Body of pancreas (tissue), 4 donors: ENCODE results near the gene EXOC3L2.

Experiments used
- CTCF ChIP-seq, 7 experiments: fragments of 450-650 bp in 4 of 7; fragments of 200-600 bp in 3 of 7; sonication (generic) in 3 of 7; IDR thresholded peaks; one replicate each; pipeline ENCODE4 v1.5.1; 2016 to 2019; ENCODE audit warnings: antibody characterized with exemption in 7 of 7
- POLR2A ChIP-seq, 3 donors: fragments of 450-650 bp; IDR thresholded peaks; one replicate each; pipeline ENCODE4 v1.6.1; 2016; ENCODE audit warnings: antibody characterized with exemption in 3 of 3, mild to moderate bottlenecking in 2 of 3

DNA sequence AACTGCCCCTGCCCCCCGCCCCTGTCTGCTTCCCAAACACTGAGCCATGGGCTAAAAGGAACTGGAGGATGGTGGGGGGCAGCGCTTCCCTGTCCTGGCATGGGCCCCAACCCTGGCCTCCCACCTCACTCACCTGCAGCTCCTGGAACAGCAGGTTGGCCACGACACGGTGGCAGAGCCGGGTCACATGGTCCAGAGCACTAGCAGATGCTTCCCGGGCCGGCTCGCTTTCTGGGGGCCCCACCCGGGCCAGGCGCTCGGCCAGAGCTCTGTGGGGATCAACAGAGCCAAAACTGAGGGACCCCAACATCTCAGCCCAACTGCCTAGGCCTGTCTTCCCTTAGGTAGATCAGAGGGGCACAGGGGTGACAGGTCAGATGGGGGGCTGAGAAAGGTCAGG, 20.6 kb downstream of the EXOC3L2 start:
- TF ChIP-seq CTCF (IDR thresholded peaks at IDR 0.05), result no peak
- TF ChIP-seq POLR2A (IDR thresholded peaks at IDR 0.05), result no peak
